Panc1 (cell line): Measurements from ENCODE around the gene HOXC9. TPM values are rescaled to one million over a fixed set of nuclear protein-coding genes. Genes with fewer than 3 reads are reported as not detected.
A peak's percentile ranks its signal among the peaks of the same experiment; 100 is the strongest.

Experiments used
- ATAC-seq: fragments of 200-7000 bp; cut with Tn5 transposase; 2 replicates; pipeline ENCODE4 v1.9.1; 2020; ENCODE audit warnings: mild to moderate bottlenecking, moderate library complexity
- BruUV-seq: library from RNA; stranded (reverse); fragments of 400-500 nt; replicated peaks from 2 replicates; lab custom pipeline; 2021; lab: Mats Ljungman, UMichigan
- CTCF ChIA-PET: fragments of 300-600 bp; sonication (Branson Sonifier 250); formaldehyde crosslinking; loops from one replicate; lab custom pipeline; 2022; ENCODE audit warnings: antibody characterized with exemption; lab: Charles Lee
- POLR2A ChIA-PET: fragments of 300-600 bp; sonication (Branson Sonifier 250); formaldehyde crosslinking; loops from one replicate; lab custom pipeline; 2022; ENCODE audit warnings: antibody characterized with exemption; lab: Charles Lee
- DNase-seq: peaks from one replicate; pipeline ENCODE4 v3.0.0-alpha.2; 2010; ENCODE audit warnings: low read depth, low spot score
- H3K27ac ChIP-seq: 2 replicates; pipeline ENCODE4 v1.5.1; 2011; ENCODE audit warnings: mild to moderate bottlenecking, low read length, inconsistent platforms
- H3K27me3 ChIP-seq: fragments of 200-500 bp; sonication (Bioruptor generic); 2 replicates; pipeline ENCODE4 v1.6.0; 2014; ENCODE audit warnings: low read length, inconsistent platforms; ENCODE audit not compliant: control insufficient read depth, insufficient read depth
- H3K36me3 ChIP-seq: fragments of 200-500 bp; sonication (Bioruptor generic); 2 replicates; pipeline ENCODE4 v1.5.1; 2014; ENCODE audit warnings: inconsistent platforms, mild to moderate bottlenecking, low read length, moderate library complexity; ENCODE audit not compliant: control insufficient read depth, insufficient read depth
- H3K4me1 ChIP-seq: 2 replicates; pipeline ENCODE4 v1.5.1; 2011; ENCODE audit warnings: inconsistent platforms, mild to moderate bottlenecking, low read length, moderate library complexity; ENCODE audit not compliant: control insufficient read depth, insufficient read depth
- H3K4me3 ChIP-seq, 2 experiments: 2 replicates each; pipeline ENCODE4 v1.5.1; 2011 to 2012; ENCODE audit warnings: low read depth in 2 of 2, low read length in 2 of 2, mild to moderate bottlenecking in 2 of 2, inconsistent platforms in 1 of 2, moderate library complexity in 1 of 2
- H3K9me3 ChIP-seq: fragments of 200-500 bp; sonication (Bioruptor generic); 2 replicates; pipeline ENCODE4 v1.5.1; 2014; ENCODE audit warnings: low read depth, mild to moderate bottlenecking, inconsistent platforms, low read length, moderate library complexity; ENCODE audit not compliant: control insufficient read depth, insufficient read depth
- CTCF ChIP-seq: fragments of 450-650 bp; IDR thresholded peaks from 2 replicates; pipeline ENCODE4 v1.5.1; 2017; ENCODE audit warnings: mild to moderate bottlenecking
- POLR2AphosphoS5 ChIP-seq: IDR thresholded peaks from 2 replicates; pipeline ENCODE4 v1.6.1; 2012; ENCODE audit warnings: mild to moderate bottlenecking, low read depth, low read length, moderate library complexity
- REST ChIP-seq, 2 experiments: IDR thresholded peaks; 2 replicates each; pipeline ENCODE4 v1.6.1; 2011 to 2012; ENCODE audit warnings: low read depth in 2 of 2, control low read depth in 1 of 2, low read length in 1 of 2, mild to moderate bottlenecking in 1 of 2, moderate library complexity in 1 of 2; ENCODE audit not compliant: insufficient read depth in 1 of 2
- SIN3A ChIP-seq: IDR thresholded peaks from 2 replicates; pipeline ENCODE4 v1.6.1; 2012; ENCODE audit warnings: low read depth, mild to moderate bottlenecking, low read length, moderate library complexity, borderline replicate concordance; ENCODE audit not compliant: insufficient read depth
- TCF7L2 ChIP-seq: IDR thresholded peaks from 2 replicates; pipeline ENCODE4 v1.6.1; 2011; ENCODE audit warnings: mild to moderate bottlenecking, low read depth, low read length, inconsistent platforms
- in situ Hi-C: cut with HindIII; loops from 2 replicates; pipeline ENCODE4 v1.10.0; 2016; ENCODE audit warnings: low sequenced_read_pairs, low pct_unique_long_range_greater_than_20kb
- intact Hi-C: fragments of 100-400 bp; cut with micrococcal nuclease; formaldehyde crosslinking; loops from one replicate; pipeline ENCODE4 v1.10.0; 2022; ENCODE audit not compliant: unreplicated experiment
- total RNA-seq: library from RNA; stranded (reverse); gene quantifications from one replicate; pipeline ENCODE4 v1.2.1, GENCODE V29; 2021; ENCODE audit not compliant: unreplicated experiment

The HOXC9 gene
- total RNA-seq, 1 experiment from 2014 or later = 37.2 TPM

GRCh38 chr12:53983950-53984572 lies 15.9 kb upstream of the HOXC9 start:
- DNase-seq = no peak
- ATAC-seq = peak; percentile 1; the same call in 1 of the 2 replicates
- Histone ChIP-seq H3K4me3 (peak overlapping the region; percentile 51 to 65), H3K27me3 (no peaks in the 10 kb centered on the region), H3K27ac (peak overlapping the region; percentile 100), H3K4me1 (peaks cover 33% of the 10 kb centered on the region), H3K9me3 (no peaks in the 10 kb centered on the region), H3K36me3 (no peaks in the 10 kb centered on the region)
- ChIA-PET CTCF (interaction anchor here (0.6 to 1.2 kb wide), 5 partner anchors 48 to 285 kb away, joined by 3 to 8 read pairs (median 5); no protein-coding TSS in a partner anchor), POLR2A (interaction anchor here (0.6 to 1.0 kb wide), 3 partner anchors 13 to 268 kb away, joined by 3 to 7 read pairs (median 5); no protein-coding TSS in a partner anchor)
- TF ChIP-seq POLR2AphosphoS5 = peak; percentile 29; the same call in 1 of the 2 replicates
- TF ChIP-seq SIN3A = no peak
- BruUV-seq = no TSS peak
- in situ Hi-C loops (no loop called here), intact Hi-C loops (loop anchor here (2.0 to 5.0 kb wide), 2 partner anchors 157 to 217 kb away; no protein-coding TSS in a partner anchor)

- CTCF ChIA-PET = interaction anchor here (0.6 to 1.2 kb wide), 15 partner anchors 13 to 231 kb away, joined by 3 to 14 read pairs (median 6); partner anchors contain the start of genes HOXC8 and HOXC9
- intact Hi-C loops (loop anchor here (5.0 kb wide), 1 partner anchor 158 kb away; no protein-coding TSS in a partner anchor), in situ Hi-C loops (no loop called here)
- Histone ChIP-seq H3K27me3 (no peaks in the 10 kb centered on the region), H3K27ac (peak within 1 kb of the TSS; percentile 100), H3K4me1 (peaks cover 22% of the 10 kb centered on the region), H3K4me3 (peak within 1 kb of the TSS; percentile 66 to 67), H3K9me3 (no peaks in the 10 kb centered on the region), H3K36me3 (no peaks in the 10 kb centered on the region)
- POLR2A ChIA-PET = interaction anchor here (0.5 to 1.6 kb wide), 7 partner anchors 10 to 366 kb away, joined by 3 to 16 read pairs (median 5); partner anchors contain the start of gene HOXC9
- ATAC-seq = peak; percentile 49
- BruUV-seq = TSS peak; percentile 76
- TF ChIP-seq CTCF (peak; percentile 88), REST (IDR thresholded peaks at IDR 0.05; ENCODE audit: insufficient read depth in 1 of 2, low read depth in 2 of 2, low read length in 1 of 2) (no peak; a peak in 1 of 4 replicates), TCF7L2 (peak; percentile 20; the same call in 1 of the 2 replicates), SIN3A (peak; percentile 53; the same call in 1 of the 2 replicates), POLR2AphosphoS5 (peak; percentile 65)
- DNase-seq = peak; percentile 95
Observed at GRCh38 chr12:53984901-53985691, 14.9 kb upstream of the HOXC9 start, which contains the start of gene HOXC10. Gene HOXC10, plus strand, starts transcription at chr12:53985146. Its CDS starts 114 bp downstream, at chr12:53985260.
